ENCODE data around the gene SCARB1. TPM values are rescaled to one million over a fixed set of nuclear protein-coding genes. Genes with fewer than 3 reads are reported as not detected.

The SCARB1 gene
- total RNA-seq, 1 donor = 9.4 TPM

DNA sequence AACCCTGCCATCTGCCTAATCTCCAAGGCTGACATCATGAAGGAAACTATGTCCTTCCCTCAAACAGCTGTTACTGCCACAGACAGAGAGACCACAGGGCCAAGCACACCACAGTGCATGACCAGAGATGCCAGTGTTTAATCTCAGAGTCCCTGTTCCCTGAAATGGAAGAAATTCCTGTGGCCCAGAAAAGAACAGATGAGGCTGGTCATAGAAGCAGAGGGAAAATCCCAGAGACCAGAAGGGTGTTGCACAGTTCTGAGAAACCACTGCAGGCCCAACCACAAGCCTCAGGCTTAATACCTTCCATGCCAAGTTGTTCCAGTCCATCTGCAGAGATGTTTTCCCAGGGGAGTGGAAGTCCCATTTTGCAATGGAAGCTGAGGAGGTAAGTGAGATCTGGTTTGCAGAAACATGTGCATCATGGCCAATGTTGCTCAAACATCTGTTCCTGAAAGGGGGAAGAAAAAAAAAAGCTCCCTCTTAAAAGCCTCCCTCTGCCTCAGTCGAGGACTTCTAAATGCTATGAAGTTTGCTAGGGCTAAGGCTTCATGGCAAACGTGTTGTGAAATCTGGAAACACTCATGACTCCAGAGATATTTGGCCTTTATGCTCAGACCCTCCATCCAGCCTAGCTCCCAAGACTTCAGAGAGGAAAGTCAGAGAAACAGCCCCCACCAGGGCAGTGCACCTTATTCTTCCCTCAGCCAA lies 98.6 kb downstream of the SCARB1 start:
- Histone ChIP-seq H3K27me3 (ENCODE audit: insufficient read depth, low read length) (peaks cover 3% of the 10 kb centered on the region), H3K9me3 (ENCODE audit: low read depth, low read length) (peaks cover 7% of the 10 kb centered on the region), H4K20me1 (ENCODE audit: insufficient read depth, low read length) (no peaks in the 10 kb centered on the region), H3K79me2 (ENCODE audit: insufficient read depth, low read length) (no peaks in the 10 kb centered on the region), H2AFZ (ENCODE audit: low read length) (no peak overlapping the region), H3K4me1 (ENCODE audit: insufficient read depth, low read length) (peaks cover 21% of the 10 kb centered on the region), H3K36me3 (ENCODE audit: insufficient read depth, low read length) (no peaks in the 10 kb centered on the region), H3K4me3 (ENCODE audit: insufficient read depth, low read length) (no peak overlapping the region), H3K4me2 (ENCODE audit: insufficient read depth, low read length) (no peak overlapping the region), H3K27ac (ENCODE audit: low read depth, low read length) (peak overlapping the region; percentile 55)
- TF ChIP-seq, protein P1, sequence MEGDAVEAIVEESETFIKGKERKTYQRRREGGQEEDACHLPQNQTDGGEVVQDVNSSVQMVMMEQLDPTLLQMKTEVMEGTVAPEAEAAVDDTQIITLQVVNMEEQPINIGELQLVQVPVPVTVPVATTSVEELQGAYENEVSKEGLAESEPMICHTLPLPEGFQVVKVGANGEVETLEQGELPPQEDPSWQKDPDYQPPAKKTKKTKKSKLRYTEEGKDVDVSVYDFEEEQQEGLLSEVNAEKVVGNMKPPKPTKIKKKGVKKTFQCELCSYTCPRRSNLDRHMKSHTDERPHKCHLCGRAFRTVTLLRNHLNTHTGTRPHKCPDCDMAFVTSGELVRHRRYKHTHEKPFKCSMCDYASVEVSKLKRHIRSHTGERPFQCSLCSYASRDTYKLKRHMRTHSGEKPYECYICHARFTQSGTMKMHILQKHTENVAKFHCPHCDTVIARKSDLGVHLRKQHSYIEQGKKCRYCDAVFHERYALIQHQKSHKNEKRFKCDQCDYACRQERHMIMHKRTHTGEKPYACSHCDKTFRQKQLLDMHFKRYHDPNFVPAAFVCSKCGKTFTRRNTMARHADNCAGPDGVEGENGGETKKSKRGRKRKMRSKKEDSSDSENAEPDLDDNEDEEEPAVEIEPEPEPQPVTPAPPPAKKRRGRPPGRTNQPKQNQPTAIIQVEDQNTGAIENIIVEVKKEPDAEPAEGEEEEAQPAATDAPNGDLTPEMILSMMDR (IDR thresholded peaks at IDR 0.05; ENCODE audit: extremely low read depth, low read depth, low read length) = no peak
- DNase-seq (ENCODE audit: insufficient read length, low spot score, missing footprints) = peak; percentile 82

DNA sequence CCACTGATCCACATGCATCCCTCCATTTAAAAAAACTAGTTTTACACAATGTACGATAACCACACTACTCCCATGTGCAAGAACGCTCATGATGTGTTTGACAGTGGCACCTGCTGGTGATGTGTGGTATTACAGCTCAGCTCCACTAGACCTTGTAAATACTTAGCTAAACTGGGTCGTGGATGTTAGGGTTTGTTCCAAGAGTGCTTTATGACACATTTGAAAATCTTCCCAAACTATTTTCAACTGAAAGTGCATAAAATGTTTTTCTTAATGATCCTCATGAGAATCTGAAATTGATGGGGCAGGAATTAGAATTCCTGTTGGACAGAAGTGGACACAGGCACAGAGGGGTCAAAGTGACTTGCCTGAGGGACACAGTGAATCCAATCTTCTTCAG lies 99.2 kb downstream of the SCARB1 start:
- no peaks in the 10 kb centered on the region for H3K79me2 ChIP-seq (ENCODE audit: insufficient read depth, low read length)
- no peak overlapping the region for H3K4me3 ChIP-seq (ENCODE audit: insufficient read depth, low read length)
- TF ChIP-seq, protein P1 (IDR thresholded peaks at IDR 0.05; ENCODE audit: extremely low read depth, low read depth, low read length) = peak; percentile 85
- H3K9me3 ChIP-seq (ENCODE audit: low read depth, low read length) = peaks cover 7% of the 10 kb centered on the region
- no peak overlapping the region for H3K4me2 ChIP-seq (ENCODE audit: insufficient read depth, low read length)
- peaks cover 5% of the 10 kb centered on the region for H3K27me3 ChIP-seq (ENCODE audit: insufficient read depth, low read length)
- H4K20me1 ChIP-seq (ENCODE audit: insufficient read depth, low read length) = no peaks in the 10 kb centered on the region
- peak; percentile 89 for DNase-seq (ENCODE audit: insufficient read length, low spot score, missing footprints)
- H2AFZ ChIP-seq (ENCODE audit: low read length) = no peak overlapping the region
- peaks cover 21% of the 10 kb centered on the region for H3K4me1 ChIP-seq (ENCODE audit: insufficient read depth, low read length)
- no peaks in the 10 kb centered on the region for H3K36me3 ChIP-seq (ENCODE audit: insufficient read depth, low read length)
- H3K27ac ChIP-seq (ENCODE audit: low read depth, low read length) = peak overlapping the region; percentile 55

DNA sequence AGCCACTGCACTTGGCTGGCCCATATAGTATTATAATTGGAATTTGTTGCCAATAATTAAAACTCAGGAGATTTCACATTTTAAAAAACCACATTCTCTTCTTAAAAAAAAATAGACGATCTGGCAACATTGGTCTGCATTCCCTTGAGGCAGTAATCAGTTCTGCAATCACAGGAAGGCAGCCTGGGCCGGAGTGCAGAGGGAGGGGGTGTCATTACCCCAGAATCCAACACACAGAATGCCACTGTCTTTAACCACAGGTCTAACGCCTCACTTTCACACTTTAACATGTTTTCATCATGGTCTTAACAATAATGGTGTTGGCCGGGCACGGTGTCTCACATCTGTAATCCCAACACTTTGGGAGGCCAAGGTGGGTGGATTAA lies 100.1 kb downstream of the SCARB1 start:
- DNase-seq (ENCODE audit: insufficient read length, low spot score, missing footprints) = no peak
- Histone ChIP-seq H3K79me2 (ENCODE audit: insufficient read depth, low read length) (no peaks in the 10 kb centered on the region), H3K4me1 (ENCODE audit: insufficient read depth, low read length) (peaks cover 14% of the 10 kb centered on the region), H4K20me1 (ENCODE audit: insufficient read depth, low read length) (no peaks in the 10 kb centered on the region), H2AFZ (ENCODE audit: low read length) (no peak overlapping the region), H3K9me3 (ENCODE audit: low read depth, low read length) (peaks cover 7% of the 10 kb centered on the region), H3K27ac (ENCODE audit: low read depth, low read length) (no peak overlapping the region), H3K4me2 (ENCODE audit: insufficient read depth, low read length) (no peak overlapping the region), H3K36me3 (ENCODE audit: insufficient read depth, low read length) (no peaks in the 10 kb centered on the region), H3K4me3 (ENCODE audit: insufficient read depth, low read length) (no peak overlapping the region), H3K27me3 (ENCODE audit: insufficient read depth, low read length) (peaks cover 12% of the 10 kb centered on the region)
- TF ChIP-seq, protein P1 (IDR thresholded peaks at IDR 0.05; ENCODE audit: extremely low read depth, low read depth, low read length) = no peak

DNA sequence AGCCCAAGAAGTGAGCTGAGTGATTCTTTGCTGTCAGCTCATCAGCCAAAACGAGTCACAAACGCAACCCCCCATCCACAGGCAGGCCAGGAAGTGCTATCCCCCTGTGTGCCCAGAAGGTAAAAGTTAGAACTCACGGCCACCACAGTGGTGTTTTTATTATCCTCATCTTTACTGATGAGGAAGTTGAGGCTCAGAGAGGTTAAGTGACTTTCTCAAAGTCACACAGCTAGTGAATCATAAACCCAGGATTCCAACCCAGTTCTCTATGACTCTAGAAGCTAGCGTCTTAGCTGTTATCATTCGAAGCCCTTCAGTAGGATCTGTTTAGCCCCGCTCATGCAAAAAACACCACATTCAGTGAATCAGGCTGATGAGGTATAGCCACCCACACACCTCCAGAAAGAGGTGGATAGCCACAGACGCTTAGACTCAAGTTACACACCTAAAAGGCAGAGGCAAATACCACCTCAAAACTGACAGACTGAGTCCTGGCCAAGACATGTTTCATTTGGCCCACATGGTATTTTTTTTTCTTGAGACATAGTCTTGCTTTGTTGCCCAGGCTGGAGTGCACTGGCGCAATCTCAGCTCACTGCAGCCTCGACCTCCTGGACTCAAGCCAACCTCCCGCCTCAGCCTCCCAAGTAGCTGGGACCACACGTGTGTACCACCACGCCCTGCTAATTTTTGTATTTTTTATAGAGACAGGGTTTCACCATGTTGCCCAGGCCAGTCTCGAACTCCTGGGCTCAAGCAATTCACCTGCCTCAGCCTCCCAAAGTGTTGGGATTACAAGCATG lies 100.7 kb downstream of the SCARB1 start:
- no peaks in the 10 kb centered on the region for H3K79me2 ChIP-seq (ENCODE audit: insufficient read depth, low read length)
- H3K27ac ChIP-seq (ENCODE audit: low read depth, low read length) = no peak overlapping the region
- H3K9me3 ChIP-seq (ENCODE audit: low read depth, low read length) = peaks cover 7% of the 10 kb centered on the region
- H3K27me3 ChIP-seq (ENCODE audit: insufficient read depth, low read length) = peaks cover 12% of the 10 kb centered on the region
- no peaks in the 10 kb centered on the region for H4K20me1 ChIP-seq (ENCODE audit: insufficient read depth, low read length)
- TF ChIP-seq, protein P1 (IDR thresholded peaks at IDR 0.05; ENCODE audit: extremely low read depth, low read depth, low read length) = no peak
- no peak for DNase-seq (ENCODE audit: insufficient read length, low spot score, missing footprints)
- no peak overlapping the region for H3K4me3 ChIP-seq (ENCODE audit: insufficient read depth, low read length)
- no peak overlapping the region for H2AFZ ChIP-seq (ENCODE audit: low read length)
- no peak overlapping the region for H3K4me2 ChIP-seq (ENCODE audit: insufficient read depth, low read length)
- no peaks in the 10 kb centered on the region for H3K36me3 ChIP-seq (ENCODE audit: insufficient read depth, low read length)
- peaks cover 13% of the 10 kb centered on the region for H3K4me1 ChIP-seq (ENCODE audit: insufficient read depth, low read length)

Data from osteoblast (primary cell).